GM18502 (cell line): Measurements from ENCODE around the gene VANGL2.

Experiments used
- ATAC-seq: cut with Tn5 transposase; IDR thresholded peaks from one replicate; pipeline ENCODE4 v1.9.1; 2021; ENCODE audit warnings: mild to moderate bottlenecking; ENCODE audit not compliant: unreplicated experiment, poor library complexity

VANGL2 gene

DNA sequence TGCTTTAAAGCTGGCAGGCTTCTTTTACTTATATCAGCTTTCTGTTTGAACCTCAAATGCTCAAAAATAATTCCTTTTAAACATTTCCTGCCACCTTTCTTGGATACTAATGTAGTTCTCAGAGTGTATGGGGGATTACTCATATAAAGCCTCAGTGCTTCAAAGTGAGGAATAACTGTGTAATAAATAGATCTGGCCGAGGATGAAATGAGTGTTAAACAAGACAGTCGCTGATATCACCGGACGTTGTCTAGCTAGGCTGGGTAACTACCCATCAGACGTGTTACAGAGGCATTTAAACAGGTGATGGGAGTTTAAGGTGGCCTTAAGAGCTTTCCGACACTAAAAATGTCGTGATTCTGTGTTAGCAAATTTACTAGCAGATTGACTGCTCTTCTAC is 53.1 kb downstream of the VANGL2 start:
- peak; percentile 61 for ATAC-seq

DNA sequence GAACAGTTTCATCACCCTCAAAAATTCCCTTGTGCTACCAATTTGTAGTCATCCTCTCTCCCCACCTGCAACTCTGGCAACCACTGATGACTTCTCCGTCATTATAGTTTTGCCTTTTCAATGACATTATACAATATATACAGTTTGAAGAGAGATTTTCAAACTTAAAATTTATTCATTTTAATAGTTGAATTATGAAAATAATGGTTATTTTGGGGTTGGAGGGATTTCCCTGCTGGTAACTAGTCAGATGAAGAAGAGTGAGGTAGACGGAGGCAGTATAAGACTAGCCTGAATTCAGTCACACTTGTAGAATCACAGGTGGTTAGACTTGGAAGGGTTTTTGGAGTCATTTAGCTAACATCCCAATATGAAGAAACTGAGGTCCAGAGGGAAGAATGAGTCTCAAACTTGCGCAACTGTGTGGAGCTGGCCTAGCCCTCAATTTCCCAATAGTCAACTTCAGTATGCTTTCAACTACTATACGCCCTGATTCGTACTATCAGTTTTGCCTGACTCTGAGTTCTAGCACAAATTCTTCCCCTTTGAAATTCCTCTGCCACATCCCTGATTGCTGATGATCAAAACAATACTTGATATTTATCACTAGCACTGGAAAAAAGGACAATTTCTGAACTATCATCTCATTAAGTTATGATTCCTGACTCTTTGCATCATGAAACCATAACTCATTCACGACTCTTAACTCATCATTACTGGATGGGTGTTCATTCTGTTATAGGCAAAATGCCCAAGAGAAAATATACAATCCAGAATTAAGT is 54.2 kb downstream of the VANGL2 start:
- ATAC-seq = peak; percentile 35

DNA sequence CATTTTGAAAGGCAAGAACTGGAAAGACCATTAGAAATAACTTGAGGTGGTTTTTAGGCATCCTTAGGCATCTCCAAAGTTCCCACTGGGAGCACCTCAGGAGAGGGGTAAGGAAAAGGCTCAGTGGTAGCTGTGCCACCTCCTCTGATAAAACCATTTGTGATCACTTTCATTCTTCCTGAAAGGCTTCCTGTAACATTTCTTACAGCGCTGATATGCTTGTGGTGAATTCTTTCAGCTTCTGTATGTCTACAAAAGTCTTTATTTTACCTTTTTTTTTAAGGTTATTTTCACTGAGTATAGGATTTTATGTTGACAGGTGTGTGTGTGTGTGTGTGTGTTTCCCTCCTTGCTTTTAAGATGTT is 54.8 kb downstream of the VANGL2 start:
- ATAC-seq = no peak

DNA sequence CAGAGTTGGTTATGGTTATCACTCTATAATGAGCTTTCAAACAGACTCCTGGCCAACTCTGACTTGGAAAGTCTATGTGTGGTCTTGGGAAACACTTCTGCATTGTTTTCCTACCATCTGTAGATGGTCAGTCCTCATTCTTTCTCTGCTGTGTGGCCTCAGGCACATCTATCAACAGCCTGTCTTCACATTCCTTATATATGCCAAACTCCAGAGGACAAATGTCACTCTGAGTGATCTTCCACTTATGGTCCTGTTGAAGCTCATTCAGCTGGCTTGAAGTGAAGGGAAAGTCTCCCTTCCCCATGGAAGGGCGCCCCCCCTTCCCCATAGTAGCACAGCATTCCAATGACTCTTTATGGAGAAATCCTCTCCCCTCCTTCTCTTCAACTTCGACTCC is 58.7 kb downstream of the VANGL2 start:
- ATAC-seq = no peak

DNA sequence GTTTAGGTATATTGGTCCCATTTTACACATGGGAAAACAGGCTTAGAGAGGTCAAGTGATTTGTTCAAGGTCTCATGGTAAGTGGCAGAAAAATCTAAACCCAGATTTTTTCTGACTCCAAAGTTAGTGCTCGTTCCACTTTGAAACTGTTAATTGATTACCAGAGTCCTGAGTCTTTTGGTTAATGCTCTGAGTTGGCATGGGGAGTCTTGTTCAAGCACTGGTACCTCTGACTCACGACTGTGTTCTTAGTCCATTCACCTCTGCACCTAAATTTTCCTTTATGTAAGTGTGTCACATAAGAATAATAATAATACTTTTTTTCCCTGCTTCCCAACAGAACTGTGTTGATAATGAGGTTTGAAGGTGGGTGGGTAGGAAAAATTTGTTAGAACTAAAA is 59.3 kb downstream of the VANGL2 start:
- no peak for ATAC-seq

DNA sequence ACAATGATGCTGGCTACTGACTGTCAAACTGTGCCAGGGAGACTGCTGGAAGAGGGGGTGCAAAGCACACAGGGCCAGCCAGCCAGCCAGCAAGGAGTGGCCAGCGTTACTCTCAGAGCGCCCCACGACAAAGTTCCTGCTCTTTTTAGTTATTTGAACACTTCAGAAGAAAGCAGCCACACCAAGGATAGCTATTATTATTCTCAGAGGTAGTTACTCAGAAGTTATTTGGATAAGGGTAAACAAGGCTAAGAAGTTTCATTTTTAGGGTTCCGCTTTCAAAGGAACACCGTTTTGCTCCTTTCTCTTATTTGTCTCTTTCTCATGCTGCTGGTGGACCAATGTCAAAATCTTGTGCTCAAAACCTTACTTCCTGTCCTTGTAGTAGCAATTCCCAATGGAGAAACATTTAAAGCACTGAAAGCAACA is 59.9 kb downstream of the VANGL2 start:
- ATAC-seq = no peak

DNA sequence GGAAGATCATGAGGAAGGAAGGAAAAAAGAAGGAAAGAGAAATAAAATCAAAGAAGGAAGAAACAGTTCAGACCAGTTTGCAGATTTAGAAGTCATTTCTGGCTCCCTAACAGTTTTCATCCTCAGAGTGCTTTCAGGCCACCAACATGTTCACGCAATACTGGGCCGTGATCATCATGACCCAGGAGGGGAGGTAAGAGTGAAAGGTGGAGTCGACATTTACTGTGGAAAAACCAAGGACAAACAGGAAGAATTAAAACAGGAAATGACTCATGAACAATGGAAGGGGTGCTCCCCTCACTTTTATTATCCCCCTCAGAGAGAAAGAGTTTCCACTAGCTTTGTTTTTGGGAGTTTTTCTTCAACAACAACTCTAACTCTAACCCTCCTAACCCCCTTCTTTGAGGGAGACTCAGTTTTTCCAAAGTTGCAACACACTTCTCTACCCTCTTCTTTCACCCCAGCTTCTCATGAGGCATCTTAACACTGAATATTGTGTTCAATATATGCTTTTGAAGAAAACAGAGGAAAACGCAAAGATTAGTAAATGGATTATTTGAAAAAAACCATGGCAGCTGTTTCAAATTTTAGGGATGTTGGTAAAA is 60.4 kb downstream of the VANGL2 start:
- ATAC-seq = no peak

DNA sequence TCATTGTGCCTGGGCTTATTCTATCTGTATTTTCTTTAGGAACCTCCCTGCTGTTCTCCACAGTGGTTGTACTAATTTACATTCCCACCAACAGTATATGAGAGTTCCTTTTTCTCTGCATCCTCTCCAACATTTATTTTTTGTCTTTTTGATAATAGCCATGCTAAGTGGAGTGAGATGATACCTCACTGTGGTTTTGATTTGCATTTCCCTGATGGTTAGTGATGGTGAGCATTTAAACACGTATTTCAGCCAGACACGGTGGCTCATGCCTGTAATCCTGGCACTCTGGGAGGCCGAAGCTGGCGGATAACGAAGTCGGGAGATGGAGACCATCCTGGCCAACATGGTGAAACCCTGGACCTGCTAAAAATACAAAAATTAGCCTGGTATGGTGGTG is 64.8 kb downstream of the VANGL2 start:
- no peak for ATAC-seq

DNA sequence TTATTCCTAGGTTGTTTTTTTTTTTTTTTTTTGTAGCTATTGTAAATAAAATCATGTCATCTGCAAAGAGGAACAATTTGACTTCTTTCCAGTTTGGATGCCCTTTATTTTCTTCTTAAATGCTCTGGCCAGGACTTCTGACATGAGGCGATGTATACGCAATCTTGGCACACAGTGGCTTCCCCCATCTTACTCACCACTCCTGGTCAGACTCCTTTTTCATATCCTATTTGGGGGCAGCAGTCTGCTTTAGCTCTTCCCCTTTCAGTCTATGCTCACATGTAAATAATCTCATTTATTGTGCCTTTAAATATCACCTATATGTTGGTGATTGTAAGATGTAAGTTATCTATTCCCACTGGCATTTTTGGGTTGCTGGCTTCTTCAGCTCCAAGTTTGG is 66.6 kb downstream of the VANGL2 start:
- no peak for ATAC-seq

DNA sequence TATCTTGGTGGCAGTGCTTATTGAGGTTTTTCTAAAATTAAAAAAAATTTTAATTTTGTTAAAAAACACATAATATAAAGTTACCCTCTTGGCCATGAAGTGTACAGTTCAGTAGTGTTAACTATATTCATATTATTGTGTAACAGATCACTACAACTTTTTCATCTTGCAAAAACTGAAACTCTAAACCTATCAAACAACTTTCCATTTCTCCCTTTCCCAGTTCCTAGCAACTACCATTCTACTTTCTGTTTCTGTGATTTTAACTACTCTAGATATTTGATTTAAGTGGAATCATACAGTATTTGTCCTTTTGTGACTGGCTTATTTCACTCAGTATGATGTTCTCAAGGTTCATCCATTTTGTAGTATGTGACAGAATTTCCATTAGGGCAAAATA is 67.2 kb downstream of the VANGL2 start:
- no peak for ATAC-seq

DNA sequence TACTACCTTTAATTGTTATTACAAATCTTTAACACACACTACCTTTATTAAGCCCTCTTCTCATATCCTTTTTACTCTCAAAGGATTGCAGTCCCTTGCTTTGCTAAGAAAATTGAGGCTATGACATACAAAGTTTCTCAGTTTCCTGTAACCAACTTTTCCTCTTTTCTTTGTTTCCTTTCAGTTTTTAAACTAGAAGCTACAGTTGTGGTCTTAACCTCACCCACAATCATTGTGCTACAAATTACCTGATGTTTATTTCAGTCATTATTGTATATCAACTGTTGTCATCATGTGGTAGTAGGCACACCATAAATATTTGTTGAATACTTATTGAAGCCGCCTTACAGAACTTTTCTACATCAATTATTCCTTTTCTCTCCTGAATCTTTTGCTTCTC is 70.9 kb downstream of the VANGL2 start:
- no peak for ATAC-seq

DNA sequence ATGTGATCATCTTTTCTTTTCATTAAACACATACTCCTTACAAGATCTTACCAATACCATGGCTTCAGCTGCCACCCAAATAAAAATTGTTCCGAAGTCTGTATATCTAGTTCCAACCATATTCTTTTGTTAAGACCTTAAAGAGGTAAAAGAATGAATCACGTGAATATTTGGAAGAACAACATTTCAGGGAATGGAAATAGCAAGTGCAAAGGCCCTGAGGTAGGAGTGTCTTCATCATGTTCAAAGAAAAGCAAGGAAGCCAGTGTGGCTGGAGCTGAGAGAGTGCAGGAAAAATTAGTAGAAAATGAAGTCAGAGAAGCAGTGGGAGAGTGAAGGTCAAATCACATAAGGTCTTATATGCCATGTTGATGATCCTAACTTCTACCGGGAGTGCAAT is 71.7 kb downstream of the VANGL2 start:
- no peak for ATAC-seq

DNA sequence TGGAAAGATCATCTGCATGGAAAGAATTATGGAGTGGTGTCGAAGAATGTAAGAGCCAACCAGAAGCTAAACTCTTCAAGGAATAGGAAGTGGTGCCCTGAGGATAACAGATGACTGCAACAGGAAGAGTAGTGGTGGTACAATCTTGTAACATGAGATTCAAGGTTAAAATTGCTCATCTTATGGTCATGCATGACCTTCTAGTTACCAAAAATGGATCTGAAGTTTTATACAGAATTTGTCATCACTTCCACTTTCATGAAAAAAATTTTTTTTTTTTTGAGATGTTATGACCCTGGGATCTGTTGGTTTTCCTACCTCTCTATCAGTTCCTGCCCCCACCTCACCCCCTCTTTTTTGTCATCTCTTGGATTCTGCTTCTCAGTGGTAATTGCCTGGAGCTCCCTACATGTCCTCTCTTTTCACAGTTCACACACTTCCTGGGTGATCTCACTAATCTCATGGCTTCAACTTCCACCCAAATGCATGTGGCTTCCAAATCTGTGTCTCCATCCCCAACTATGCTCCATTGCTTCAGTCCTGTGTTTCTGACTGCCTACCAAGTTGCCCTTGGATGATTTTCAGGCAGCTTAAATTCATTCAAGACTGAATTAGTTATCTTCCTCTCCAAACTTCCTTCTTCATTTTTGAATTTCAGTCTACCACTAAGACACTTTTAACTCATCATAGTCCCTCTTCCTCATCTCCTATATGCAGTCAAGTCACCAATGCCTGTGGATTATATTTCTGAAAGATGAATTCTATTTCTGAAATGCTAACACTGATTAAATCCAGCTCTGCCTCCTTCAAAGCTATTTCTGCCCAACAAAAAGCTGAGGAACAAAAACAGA is 74.3 kb downstream of the VANGL2 start:
- ATAC-seq = peak; percentile 68
